DMS114 treated with DMSO at 0.1 percent for 48 hours (cell line): Measurements from ENCODE around the gene PRPH2.
A peak's percentile ranks its signal among the peaks of the same experiment; 100 is the strongest.
"Not testable (repeated sequence)": the region's sequence is repeated elsewhere in the genome, so short reads cannot be mapped to it uniquely, and the experiment has no call there.

Source experiments
- DNase-seq: peaks from one replicate; lab custom pipeline; 2025; ENCODE audit not compliant: unreplicated experiment; lab: John Stamatoyannopoulos, UW

Gene PRPH2

DNA sequence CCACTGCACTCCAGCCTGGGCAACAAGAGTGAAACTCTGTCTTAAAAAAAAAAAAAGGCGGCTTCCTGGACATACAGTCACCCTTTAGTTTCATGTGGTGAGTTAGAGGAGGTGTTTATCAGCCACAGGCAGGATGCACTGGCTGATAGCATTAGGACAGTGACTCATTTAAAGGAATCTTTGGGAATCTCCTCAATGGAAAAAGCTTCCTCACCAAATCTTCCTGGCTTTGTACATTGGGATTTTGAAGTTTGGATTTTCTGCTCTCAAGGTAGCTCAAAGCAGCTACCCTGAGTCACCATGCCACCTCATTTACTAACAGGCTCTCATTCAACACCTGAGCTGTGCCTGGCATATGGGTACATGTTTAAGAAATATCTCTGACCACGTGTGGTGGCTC lies 20.2 kb downstream of the PRPH2 start:
- DNase-seq = no peak

DNA sequence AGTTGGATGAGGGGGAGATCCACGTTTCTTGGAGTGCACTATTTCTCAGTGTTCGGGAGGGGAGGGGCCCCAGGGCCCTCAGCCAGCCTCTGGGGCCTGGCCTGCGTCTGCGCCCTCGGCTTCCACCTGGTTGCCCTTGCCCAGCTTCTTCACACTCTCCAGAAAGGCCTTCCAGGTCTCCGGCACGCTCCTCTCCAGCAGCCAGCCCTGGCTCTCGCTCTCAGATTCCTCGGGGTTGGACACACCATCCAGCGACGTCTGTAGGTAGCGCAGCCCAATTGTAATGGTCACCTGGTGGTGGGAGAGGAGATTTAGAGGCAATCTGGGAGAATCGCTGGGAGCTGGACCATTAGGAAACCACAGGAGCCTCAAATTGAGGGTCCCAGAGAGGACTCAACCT lies 24.2 kb downstream of the PRPH2 start:
- no peak for DNase-seq

DNA sequence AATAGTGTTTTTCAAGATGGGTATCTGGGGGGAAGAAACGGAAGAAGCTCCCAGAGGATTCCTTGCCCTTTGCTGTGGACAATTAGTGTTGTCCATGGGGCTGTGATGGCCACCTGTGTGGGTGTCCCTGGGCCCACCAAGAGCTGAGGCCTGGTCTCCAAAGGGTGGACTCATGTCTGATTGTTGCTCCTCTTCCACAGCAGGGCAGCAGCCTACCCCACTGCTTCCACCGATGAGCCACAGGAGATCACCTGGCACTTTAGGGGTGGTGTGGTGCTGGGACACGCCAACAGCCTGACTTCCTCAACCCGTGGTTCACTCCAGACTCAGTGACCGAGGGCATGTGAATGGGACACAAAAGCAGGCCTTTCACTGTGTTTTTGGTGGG lies 25.1 kb downstream of the PRPH2 start:
- DNase-seq = no peak

DNA sequence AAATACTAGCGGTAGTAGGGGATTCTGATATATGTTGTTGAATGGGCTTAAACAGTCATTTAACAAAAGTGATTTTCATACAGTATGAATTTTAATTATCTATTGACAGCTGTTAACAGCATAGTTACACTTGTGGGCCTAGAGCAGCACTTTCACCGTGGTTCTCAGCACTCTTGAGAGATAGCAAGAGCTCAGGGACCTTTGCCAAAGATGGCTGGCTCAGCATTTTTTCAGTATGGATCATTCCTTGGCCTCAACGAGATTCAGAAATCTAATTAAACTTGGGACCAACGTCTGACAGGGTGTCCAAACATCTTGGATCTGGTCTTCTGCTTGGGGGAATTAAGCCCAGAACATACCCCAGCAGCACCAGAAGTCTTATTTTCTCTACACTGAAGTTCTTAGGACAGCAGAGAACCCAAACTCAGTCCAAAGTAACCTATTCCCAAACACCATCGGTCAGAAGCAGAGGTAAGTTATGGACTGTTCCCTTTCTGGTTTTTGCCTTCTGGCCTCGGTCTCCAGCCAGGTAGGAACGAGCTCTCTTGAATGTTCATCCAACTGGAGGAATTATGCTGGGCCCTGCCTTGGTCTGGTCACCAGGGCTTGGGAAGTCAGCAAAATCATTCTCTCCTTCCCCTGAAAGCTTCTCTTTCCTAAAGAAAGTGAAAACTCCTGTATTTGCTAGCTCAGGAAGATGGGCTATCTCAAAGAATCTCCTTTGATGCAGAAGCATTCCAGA lies 25.7 kb downstream of the PRPH2 start:
- no peak for DNase-seq

DNA sequence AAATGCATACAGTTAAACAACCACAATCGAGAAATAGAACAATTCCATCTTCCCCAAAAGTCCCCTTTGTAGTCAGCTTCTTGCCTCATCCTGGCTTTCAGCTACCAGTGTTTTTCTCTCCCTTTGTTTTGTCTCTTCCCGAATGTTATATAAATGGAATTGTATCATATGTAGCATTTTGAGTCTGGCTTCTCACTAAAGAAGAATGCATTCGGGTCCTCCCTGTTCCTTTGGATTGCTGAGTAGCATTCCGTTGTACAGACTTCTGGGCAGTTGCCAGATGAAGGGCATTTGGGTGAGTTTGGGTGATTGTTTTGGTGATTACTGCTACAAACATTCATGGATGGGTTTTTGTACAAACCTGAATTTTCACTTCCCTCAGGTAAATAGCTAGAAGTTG lies 27.8 kb downstream of the PRPH2 start:
- DNase-seq = no peak

DNA sequence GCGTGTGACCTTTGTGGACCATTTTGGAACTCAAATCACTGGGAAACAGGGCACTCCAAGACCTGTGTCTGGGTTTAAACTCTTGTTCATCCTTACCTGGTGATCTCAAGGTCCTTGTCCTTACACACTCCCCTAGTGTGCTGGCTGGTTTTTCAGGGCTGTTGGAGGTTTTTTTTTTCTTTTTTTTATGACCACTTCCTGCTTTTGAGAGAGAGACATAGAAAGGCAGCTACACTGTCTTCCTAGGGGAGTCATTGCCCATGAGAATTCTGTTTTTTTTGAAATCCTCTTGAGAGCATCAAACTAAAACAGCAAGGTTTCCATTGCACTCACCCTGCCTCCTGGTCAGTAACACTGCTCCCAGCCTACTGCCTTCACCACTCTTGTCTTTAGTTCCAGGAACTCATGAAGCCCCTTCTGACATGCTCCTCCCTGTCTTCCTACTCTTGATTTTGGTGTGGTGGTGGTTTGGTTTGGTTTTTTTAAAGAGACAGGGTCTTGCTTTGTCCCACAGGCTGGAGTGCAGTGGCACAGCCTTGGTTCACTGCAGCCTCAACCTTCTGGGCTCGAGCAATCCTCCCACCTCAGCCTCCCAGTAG lies 28.6 kb downstream of the PRPH2 start:
- DNase-seq = no peak

DNA sequence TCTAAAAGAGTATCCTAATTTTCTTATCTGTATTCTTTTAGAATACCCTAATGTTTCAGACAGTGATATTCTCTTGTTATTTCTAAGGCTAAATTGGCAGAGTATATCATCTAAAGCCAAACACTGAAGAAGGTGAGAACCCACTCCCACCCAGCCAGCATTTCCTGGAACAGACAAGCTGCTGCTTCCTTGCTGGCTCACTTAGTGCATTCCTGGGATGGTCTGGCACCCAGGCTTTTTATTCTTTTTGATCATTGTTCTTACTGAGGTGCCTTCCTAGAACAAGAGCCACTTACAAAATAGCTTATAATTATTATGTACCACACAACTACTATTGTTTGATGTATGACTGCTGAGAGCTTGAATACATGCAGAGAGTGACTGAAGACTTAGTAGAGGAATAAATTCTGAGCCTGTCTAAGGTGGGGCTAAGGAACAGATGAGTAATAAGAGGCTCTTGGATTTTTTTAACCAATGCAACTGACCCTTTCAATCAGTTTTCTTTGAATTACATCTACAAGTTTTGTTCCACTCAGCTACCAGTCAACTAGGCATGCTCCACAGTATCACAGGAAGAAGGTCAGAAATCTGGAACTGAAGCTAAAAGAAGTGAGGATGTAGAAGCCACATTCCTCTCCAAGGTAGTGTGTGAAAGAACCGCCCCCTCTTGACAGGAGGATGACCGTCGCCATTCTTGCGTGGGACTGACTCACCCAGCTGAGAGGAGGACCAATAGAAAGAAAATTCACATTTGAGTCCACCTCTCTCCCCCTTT lies 30.1 kb downstream of the PRPH2 start:
- DNase-seq = no peak

DNA sequence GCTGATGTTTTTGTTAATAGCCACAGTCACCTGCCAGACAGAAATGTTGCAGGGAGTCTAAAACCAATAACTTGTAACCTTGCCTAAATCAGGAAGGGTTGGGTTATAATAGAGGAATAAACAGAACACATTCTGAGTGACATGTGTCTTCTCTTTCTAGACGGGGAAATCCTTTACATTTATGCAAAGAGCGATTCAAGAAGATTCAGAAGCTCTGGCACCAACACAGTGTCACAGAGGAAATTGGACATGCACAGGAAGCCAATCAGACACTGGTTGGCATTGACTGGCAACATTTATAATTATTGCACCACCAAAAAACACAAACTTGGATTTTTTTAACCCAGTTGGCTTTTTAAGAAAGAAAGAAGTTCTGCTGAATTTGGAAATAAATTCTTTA lies 31.5 kb downstream of the PRPH2 start:
- no peak for DNase-seq

DNA sequence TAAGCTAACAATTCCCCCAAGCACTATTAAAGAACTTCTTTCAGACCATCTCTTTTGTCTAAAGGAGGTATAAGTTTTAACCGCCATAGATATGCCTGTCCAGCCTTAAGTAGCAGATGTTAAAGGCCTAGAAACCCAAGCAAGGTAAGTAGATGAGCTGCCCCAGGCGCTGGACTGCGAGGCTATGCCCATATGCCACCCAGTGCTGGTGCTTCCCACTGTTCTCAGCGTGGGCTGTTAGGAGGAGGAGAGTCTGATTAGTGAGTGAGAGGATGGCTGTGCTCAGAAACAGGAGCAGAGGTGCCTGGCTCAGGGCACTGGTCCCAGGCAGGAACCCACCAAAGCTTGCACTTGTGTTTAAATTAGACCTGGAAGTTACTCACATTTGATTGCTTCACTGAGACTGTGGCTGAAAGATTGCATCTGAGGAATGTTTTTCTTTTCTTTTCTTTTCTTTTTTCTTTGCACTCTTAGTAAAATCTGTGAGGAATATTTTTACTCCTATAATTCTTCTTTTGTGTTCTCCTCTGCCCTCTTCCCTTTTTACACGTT lies 32.2 kb downstream of the PRPH2 start:
- DNase-seq = no peak

DNA sequence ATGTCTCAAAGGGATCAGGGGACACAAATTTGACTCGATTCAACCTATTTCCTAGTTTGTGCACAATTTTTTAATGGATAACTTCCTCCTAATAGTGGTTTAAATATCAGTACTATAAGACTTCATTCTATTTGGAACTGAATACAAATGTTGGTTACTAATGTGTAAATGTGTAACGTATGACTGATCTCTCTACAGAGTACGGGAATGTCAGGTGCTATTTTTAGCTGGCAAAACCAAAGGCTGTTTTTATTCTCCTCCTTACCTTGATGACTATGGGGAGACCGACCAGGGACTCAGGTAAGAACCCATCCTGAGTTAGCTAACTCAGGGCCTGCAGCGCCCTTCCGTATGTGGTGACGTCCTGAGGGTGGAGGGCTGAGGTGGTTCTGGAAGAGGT lies 33.0 kb downstream of the PRPH2 start:
- DNase-seq = no peak

DNA sequence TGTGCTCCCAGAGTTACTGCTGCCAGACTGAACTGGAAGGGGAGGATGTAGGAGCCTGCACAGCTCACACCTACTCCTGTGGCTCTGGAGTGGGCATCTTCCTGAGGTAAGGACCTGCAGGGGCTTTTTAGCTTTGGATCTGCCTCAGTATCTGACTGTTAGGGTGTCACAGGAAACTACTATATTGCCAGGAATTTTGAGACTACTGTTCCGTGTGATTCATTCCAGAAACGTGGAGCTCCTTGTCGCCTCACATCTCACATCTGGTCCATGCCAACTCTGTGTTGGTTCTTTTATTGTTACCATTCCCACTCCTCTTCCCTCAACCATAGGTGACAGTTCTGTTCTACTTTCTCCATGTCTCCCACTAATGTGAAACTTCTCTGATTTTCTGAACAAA lies 34.1 kb downstream of the PRPH2 start:
- DNase-seq = no peak

DNA sequence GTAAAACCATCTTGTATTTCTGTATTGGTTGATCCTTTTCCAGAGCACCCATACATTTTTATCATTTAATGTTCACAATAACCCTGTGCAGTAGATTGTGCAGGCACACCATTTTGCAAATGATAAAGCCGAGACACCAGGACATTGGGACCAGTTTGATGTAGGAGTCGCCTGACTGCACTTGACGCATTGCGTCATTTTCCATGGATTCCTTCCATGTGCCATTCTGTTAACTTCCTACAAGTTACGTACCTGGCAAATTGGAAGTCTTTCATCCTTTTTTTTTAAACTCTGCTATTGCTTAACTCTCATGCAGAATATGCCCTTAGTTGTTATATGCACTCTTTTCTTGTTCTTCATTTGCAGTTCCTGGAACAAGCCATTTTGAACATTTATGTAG lies 43.0 kb downstream of the PRPH2 start:
- no peak for DNase-seq

DNA sequence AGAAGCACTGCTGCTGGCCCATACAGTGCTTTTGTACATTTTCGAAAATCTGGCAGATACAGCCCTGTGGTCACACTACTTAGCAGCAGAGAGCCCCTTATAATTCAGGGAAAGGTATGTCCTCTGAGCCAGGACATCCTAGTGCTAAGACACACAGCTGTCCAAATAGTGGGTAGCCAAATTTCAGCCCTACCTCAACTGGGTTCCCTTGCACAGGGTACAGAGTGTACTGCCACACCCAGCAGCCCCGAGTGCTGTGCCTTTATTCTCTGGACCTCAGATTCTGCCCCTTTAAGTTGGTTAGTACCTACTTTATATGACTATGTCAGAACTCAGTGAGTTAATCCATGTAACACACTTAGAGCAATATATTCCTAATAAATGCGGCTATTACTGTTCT lies 47.6 kb downstream of the PRPH2 start:
- no peak for DNase-seq

DNA sequence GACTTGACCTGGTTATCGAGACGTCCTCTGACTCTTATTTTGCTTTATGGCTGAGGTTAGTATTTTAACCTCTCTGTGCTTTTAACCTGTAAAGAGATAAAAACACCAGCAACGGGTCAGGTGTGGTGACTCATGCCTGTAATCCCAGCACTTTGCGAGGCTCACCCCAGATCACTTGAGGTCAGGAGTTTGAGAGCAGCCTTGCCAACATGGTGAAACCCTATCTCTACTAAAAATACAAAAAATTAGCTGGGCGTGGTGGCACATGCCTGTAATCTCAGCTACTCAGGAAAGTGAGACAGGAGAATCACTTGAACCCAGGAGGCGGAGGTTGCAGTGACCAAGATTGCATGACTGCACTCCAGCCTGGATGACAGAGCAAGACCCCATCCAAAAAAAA lies 48.0 kb downstream of the PRPH2 start:
- not testable (repeated sequence) for DNase-seq

DNA sequence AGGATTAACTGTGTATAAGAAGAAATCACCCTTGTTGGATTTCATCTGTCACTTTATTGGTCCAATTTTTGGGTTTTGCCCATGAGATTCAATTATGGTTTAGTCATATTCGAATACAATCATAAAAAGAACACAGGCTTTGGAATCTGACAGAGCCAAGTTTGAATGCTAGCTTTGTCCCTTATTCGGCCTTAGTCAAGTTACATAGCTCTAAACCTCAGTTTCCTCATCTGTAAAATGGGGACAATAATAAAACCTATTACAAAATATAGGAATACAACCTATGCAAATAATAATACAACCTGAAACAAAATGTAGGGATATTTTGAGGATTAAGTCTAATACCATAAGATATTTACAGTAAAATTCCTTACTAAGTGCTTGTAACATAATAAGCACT lies 57.7 kb downstream of the PRPH2 start:
- DNase-seq = no peak

DNA sequence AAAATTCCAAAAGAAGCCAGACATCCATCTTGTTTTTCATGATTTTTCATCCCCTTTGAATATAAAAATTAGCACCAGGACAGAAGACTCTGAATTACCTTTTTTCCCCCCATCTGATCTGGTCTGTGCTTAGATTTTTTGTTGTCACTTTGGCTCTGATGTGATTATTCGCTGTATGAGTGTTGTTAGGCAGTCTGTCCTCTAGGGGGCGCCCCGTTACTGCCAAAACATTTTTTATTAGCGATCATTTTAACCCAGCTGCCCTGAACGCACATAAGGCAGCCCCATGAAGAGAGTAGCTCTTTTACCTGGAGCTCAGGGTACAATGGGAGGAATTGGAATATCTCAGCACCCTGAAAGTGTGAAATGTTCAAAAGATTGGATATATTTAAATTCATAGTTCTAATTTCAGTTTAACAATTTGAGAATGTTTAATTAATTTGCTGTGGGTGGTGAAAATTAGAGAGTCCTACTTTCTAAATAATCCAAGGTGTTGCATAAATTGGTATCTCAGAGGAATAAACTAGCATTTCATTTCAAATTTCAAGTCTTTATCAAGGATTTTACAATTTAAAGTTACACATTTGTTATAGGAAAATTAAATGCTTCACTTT lies 60.8 kb downstream of the PRPH2 start:
- DNase-seq = peak; percentile 77

DNA sequence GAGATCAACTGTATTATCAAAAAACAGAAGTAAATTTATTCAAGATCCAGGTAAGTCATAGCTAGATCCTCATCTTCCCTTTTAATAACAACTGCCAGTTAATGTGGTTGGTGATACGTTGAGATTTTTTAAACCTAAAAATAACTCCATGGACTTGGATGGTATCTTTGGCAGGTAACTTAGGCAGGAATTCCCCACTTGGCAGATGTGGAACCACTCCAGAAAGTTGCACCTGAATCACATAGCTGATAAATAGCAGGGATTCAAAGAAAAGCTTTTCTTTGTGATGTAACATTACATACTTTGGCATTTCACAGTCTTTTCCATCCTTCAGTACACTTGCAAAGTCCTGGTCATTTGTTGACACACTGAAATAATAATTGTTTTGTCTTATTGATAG lies 62.6 kb downstream of the PRPH2 start:
- no peak for DNase-seq

DNA sequence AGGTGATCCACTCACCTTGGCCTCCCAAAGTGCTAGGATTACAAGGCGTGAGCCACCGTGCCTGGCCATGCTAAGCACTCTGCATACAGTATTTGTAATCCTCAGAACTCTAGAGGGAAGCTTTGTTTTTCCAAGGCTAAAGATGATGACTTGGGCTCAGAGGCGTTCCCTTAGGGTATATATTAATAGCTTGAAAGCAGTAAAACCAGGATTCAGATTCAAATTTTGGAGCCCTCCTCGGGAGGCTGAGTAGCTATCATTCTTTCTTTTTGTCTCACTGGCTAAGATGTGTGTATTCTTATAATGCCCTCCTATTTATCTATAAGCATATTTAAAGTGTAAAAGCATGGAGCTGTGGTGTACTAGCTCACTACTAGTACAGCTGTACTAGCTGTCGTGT lies 68.5 kb downstream of the PRPH2 start:
- DNase-seq = no peak

DNA sequence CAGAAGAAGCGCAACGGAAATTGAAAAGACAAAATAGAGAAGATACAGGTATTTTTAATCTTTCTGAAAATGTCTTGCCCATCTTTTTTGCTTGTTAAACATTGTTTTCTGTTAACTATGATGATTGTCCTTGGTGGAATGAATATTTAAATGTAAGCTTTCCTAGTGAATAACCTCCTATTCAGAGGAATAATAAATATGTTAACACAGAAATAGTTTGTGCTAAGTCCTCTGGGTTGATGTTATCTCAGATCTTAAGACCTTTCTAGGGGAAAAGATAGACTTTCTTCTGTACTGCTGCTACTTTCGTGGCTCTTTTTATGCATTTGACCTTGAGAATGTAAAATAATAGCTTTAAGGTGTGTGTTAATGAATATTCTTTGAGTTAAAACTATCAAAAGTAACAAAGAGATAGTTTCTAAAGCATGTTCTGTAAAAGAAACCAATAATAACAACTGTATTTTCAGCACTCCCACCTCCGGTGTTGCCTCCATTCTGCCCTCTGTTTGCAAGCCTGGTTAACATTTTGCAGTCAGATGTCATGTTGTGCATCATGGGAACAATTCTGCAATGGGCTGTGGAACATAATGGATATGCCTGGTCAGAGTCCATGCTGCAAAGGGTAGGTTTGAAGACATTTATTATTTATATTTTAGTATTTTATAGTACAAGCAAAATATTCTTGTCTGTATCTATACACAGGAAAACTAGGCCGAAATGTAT lies 70.2 kb downstream of the PRPH2 start:
- DNase-seq = no peak
